GM18505 (cell line): ENCODE results near the gene ADCYAP1.

Experiments
- ATAC-seq: cut with Tn5 transposase; IDR thresholded peaks from one replicate; pipeline ENCODE4 v1.9.1; 2021; ENCODE audit not compliant: unreplicated experiment
- POLR2A ChIP-seq: IDR thresholded peaks from 4 replicates; pipeline ENCODE4 v1.6.1; 2011; ENCODE audit warnings: borderline replicate concordance; ENCODE audit not compliant: insufficient read depth, insufficient read length; ENCODE audit errors: extremely low read depth

The ADCYAP1 gene

DNA sequence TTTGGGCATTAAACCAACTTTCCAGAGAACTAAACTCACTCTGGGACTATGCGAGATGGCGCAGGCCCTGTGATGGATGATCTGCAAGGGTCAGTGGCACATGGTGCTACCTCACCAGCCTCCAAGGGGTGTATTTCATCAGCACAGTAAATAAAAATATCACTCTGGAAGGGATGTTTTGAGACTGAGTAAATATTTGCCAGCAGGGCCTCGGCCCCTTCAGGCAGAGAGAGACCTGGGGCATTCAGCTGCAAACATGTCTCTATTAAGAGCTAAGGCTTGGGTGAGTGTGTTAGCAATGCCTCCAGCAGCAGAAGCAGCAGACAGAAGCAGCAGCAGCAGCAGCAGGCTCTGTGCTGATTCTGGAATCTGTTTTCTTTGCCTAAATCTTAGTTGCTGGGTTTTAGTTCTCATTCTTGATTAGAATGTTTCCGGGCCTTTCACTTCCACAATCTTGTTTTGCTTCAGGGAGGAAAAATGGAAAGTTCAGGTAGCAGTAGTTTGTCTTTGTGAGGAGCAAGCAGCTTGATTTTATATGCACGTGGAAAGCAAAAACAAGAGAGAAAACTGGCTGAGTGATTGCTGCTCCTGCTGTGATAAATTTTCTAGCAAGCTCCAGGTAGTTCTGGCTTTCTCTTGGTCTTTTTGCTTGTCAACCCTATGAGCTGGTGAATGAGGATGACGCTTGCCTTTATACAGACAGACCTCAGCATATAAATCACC is 18.6 kb downstream of the ADCYAP1 start:
- no peak for ATAC-seq

DNA sequence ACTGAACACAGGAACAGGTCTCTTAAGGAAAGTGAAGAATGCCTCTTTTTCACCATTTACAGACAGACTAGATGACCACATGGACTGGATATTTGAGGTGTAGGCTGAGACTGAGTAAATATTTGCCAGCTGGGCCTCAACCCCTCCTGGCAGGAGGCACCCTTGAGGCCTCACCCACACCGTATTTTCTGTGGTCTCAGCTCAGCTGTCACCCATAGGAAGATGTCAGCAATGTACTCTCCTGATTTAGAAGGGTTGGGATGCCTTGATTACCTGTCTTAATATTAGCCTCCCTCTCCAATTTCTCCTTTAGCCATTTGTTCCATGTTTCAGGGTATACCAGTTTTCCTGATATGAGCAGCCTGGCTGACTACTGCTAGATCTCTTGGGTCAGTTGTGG is 20.3 kb downstream of the ADCYAP1 start:
- no peak for TF ChIP-seq POLR2A
- ATAC-seq = no peak

More for the DNA sequence above, 18.6 kb downstream of the ADCYAP1 start:
- no peak for TF ChIP-seq POLR2A

DNA sequence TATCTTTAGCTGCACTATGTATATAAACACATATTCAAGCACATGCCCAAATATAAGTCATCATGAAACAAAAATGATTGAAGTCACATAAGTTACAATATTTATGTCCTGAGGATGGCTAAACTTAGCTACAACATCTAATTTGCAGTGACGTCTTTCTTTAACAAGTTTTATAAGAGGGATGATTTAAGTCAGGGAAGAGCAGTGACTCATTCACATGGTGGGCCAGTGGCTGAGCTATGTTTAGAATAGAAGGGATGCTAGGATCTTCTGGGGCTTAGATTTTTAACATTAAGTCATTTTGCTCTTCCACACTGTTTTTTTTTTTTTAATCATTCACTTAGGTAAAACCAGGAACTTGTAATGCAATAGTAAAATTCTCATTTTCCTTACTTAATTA is 22.3 kb downstream of the ADCYAP1 start:
- ATAC-seq = no peak
- TF ChIP-seq POLR2A = no peak

DNA sequence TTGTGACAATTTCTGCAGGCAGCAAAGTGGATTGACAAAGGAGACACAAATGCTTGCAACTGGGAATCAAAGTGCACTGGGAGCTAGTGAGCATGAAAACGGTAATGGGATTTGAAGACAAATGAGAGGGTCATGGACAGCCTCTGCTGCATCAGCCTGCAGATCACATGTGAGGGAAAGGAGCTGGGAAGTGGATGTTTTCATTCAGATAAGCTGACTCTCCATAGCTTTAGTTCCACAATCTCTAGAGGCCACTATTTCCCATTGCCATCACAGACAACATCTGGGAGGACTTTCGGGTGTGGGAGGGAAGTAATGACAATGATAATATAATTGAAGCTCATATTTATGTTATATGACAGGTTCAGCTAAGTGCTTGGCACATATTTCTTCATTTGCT is 28.4 kb downstream of the ADCYAP1 start:
- TF ChIP-seq POLR2A = no peak
- ATAC-seq = no peak

DNA sequence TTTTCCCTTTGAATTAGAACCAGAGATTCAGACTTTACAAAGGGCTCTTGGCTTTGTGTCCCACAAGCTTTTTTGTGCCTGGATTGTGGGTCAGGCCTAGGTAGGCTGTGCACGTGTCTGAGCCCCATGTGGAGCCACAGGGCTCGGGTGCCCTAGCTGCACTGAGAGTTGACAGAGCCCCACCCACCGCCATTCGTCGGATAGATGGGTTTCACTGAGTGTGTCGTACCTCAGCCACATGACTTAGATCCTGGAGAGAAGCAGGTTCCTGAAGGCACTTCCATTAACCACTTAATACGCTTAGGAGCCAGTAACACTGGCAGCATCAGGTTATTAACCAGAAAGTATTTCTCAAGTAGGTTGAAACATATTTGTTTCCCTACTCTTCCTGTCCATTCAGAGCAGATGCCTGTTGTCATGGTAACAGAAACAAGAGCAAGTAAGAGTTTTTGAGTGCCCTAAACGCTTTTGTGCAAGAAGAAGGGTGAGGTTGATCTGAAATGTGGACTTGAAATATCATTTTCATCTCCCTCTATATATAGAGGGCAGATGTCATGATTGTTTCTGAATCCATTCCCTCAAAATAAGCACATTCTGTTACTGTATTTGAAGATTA is 30.0 kb downstream of the ADCYAP1 start:
- ATAC-seq = no peak
- no peak for TF ChIP-seq POLR2A

DNA sequence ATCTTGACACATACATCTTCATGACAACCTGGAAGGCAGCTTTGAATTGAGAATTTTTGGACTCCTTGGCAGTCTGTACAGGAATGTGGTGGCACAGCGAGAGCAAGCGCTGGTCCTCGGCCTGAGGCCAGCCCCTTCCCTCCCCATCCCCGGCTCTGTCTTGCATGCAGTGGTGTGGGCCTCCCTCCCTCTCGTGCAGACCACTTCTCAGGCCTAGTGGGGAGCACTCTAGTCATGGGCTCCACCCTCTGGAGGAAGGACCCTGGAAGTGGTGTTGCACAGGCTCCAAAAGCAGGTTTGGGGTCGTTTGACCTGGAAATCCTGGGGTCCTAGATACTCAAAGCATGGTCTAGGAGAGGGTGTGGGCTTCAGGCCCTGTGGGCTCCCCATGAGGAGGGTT is 32.3 kb downstream of the ADCYAP1 start:
- no peak for TF ChIP-seq POLR2A
- ATAC-seq = no peak

DNA sequence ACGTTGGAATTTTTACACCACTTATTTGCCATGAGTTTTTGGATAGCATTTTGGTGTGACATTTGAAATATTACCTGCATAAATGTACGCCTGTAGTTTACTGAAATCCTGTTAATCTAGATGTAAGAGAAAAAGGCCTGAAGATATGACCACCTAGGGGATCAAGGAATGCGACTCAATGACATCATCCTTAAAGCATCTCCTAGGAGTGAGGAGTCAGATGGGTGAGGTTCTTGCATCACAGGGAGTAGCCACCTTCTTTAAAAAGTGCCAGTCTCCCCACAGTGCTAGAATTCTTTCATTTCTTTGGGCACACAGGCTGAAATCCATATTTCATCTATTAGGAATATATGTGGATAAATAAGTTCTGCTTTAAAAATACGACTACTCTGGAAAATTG is 34.5 kb downstream of the ADCYAP1 start:
- no peak for TF ChIP-seq POLR2A
- ATAC-seq = no peak

DNA sequence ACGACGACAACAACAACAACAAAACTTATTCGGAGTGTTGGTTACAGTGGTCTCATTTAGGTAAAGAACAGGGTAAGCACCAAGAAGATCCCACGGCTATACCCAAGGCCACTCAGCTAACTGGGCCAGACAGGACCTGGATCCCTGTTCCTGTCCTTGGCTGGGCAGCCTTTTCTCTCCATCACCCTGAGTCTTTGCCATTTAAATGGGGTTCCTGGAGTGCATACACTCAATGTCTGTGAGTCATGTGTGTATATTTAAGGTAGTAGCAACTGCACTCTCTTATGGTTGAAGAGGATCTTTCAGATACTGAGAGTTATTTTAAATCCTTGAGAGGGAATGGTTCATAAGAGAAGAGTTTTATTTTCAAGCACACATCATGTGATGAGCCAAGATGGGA is 35.3 kb downstream of the ADCYAP1 start:
- no peak for ATAC-seq
- no peak for TF ChIP-seq POLR2A

DNA sequence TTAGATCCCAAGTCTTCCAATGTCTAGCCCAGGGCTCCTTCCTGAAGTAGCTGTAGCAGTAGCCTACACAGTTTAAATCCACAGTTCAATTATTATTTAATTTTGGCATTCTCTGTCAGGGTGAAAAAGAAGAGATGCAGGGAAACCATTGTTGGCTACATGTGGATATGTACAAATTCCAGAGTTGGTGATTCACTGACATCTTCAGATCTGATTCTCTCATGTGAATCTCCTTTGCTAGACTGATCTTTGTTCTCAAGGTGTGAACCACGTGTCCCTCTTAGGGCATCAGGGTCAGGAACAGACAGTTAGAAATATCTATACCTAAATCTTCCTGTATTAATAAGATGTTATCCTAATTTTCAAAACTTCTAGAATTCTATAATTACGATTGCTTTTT is 36.7 kb downstream of the ADCYAP1 start:
- no peak for TF ChIP-seq POLR2A
- ATAC-seq = no peak

DNA sequence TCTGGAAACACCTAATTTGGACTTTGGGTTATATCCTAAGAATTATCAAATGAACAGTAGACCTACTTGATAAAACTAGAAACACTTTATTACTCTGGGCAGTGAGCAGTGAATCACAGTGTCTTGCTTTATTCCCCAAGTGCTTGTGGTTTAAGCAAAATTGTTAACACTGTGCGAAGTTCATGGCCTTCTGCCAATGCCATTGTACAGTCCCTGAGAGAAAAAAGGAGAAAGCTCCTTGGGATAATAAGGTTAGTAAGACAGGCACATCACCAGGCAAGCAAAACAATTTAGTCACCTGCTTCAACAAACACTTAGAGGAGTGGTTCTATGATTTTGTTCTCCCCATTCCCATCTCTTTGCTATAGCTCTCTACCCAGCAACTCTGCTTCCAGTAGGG is 39.8 kb downstream of the ADCYAP1 start:
- ATAC-seq = no peak
- no peak for TF ChIP-seq POLR2A

DNA sequence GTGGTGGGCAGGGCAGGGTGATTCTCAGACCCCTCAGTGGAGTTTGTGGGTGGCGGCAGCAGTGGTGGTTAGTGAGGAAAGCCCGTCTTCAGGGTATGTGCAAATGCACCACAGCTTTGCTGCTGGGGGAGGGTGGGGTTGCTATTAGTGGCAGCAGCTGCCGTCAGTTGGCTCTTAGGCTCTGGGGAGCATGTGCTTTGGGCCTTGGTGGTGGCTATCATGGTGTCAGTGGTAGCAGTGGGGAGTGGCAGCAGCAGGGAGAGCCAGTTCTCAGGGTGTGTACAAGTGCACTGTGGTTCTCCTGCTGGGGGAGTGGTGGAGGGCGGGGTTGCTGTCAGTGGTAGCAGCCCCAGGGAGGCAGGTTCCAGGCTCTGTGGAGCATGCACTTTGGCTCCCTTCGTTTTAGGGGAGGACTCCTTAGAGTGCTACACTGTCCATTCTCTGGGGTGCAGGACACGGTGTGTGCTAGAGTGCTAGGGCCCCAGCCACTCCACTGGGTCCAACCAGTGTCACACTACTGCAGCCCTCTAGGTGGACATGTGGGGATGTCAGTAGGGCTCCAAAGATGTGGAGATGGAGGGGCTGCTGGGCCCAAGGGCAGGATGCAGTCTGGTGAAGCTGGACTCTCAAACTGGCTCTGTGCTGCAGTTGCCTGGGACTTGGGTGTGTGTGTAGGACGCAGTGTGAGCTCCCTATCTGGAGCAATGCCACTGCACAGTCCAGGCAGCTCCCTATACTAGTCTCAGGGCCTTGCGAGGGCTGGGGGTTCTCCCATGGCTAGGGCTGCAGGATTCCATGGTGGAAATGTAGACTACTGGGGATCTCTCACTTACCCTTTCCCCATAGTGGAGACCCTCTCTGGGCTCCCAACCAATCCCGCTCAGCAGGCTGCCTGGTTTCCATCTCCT is 45.3 kb downstream of the ADCYAP1 start:
- TF ChIP-seq POLR2A = no peak
- no peak for ATAC-seq

DNA sequence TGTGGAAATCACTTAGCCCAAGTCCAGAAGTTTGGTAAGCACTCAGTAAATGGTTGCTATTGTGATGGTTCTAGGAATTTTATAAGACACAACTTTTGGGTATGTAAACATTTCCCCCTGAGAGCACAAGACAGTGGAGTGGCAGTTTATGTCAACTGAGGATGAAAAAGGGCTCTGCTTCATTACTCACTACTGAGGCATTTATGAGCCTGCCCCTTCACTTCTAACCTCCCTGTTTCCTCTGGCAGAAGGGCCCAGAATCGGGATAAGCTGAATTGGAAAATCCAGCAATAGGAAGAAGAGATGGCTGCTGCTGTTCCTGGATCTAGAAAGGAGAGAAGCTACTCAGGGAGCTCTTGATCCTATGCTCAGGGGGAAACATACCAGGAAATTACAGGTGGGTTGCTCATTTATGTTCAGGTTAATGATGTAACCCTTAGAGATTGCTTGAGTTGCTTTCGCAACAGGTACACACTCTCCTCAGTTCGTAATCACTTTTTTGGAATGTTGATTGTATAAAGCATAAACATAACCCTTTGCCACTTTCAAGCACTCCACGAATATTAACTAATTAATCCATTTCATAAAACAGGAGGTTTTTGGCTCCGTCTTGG is 46.3 kb downstream of the ADCYAP1 start:
- no peak for TF ChIP-seq POLR2A
- ATAC-seq = no peak

DNA sequence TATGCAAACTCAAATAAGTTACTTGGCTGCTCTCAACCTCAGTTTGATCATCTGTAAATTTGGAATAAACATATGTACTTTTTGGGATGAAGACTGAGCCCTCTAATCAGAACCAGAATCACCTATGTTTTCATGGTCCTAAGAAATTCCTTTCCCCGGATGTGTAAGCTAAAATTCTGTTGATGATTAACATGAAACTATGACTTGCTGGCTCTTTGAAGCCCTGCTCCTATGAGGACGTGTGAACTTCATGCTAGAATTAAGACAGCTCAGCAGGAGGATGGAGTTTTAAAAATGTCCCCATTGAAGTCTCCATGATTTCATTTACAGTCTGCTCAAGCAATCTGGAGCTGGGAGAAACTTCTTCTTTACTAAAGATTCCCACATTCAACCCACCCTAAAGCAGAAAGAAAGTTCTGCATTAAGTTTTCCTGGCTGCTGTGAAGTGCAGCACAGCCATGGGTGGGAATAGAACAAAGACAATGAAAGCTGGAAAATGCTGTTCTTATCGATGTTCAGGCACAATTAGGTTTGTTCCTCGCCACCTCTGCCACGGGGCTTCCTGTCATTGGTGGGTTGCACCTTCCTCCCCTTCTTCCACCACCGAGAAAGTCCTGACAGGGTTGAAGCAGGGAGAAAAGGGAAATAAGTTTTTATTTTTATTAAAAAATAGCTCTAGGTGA is 50.9 kb downstream of the ADCYAP1 start:
- ATAC-seq = no peak
- no peak for TF ChIP-seq POLR2A
